ENCODE measurements around the gene PACC1.

DNA sequence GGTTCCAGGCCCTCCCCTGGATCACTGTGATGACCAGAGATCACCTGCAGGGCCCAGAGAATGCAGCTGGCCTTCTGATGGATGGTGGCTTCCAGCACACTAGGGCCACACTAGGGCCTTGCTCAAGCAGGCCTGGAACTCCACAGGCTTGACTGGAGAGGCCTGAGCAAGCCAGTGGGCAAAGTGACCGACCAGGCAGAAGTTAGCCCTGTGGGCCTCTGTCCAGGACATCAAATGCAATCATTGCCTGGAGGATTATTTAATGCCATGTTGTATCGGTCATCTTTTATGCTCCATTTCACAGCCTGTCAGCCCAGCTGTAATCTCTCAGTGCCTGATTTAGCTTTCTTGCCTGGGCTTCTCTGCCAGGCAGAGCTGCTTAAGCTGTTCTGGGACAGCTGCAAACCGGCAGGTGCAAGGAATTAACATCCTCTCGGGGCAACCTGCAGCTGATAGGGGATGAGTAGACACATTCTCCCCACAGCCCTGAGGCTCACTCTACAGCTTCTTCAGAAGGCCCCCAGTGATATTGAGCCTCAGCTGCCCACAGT lies 35.7 kb upstream of the PACC1 start:
- TF ChIP-seq, protein P1, sequence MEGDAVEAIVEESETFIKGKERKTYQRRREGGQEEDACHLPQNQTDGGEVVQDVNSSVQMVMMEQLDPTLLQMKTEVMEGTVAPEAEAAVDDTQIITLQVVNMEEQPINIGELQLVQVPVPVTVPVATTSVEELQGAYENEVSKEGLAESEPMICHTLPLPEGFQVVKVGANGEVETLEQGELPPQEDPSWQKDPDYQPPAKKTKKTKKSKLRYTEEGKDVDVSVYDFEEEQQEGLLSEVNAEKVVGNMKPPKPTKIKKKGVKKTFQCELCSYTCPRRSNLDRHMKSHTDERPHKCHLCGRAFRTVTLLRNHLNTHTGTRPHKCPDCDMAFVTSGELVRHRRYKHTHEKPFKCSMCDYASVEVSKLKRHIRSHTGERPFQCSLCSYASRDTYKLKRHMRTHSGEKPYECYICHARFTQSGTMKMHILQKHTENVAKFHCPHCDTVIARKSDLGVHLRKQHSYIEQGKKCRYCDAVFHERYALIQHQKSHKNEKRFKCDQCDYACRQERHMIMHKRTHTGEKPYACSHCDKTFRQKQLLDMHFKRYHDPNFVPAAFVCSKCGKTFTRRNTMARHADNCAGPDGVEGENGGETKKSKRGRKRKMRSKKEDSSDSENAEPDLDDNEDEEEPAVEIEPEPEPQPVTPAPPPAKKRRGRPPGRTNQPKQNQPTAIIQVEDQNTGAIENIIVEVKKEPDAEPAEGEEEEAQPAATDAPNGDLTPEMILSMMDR (conservative IDR thresholded peaks at IDR 0.05 in 1 of 2, IDR thresholded peaks at IDR 0.05 in 1 of 2; ENCODE audit: extremely low read depth in 1 of 2, insufficient read depth in 1 of 2, low read depth in 1 of 2, low read length in 2 of 2): no peak
- TF ChIP-seq EZH2 (IDR thresholded peaks at IDR 0.05; ENCODE audit: borderline replicate concordance, low read length): no peak
